ENCODE results near the gene DCAF17.

- TF ChIP-seq CTCF (IDR thresholded peaks at IDR 0.05) = no peak
- TF ChIP-seq EZH2 (IDR thresholded peaks at IDR 0.05) = no peak
- no peak for TF ChIP-seq EZH2phosphoT487 (IDR thresholded peaks at IDR 0.05)
These were observed 860 bp upstream of the DCAF17 start for GRCh38 chr2:171432969-171433762.
